ENCODE data around the gene CABLES1. TPM values are rescaled to one million over a fixed set of nuclear protein-coding genes. Genes with fewer than 3 reads are reported as not detected.

CABLES1 gene
- total RNA-seq, 1 donor from 2014 or later: 4.2 TPM

GRCh38 chr18:23115683-23116096 is 19.6 kb upstream of the CABLES1 start:
- TF ChIP-seq CTCF (IDR thresholded peaks at IDR 0.05; ENCODE audit: unreplicated experiment): no peak
- Mint-ChIP-seq H3K4me1 (ENCODE audit: low read depth) (peaks cover 15% of the 10 kb centered on the region), H3K36me3 (ENCODE audit: insufficient read depth) (no peaks in the 10 kb centered on the region), H3K27ac (no peak overlapping the region), H3K9me3 (ENCODE audit: low read depth) (no peaks in the 10 kb centered on the region), H3K4me3 (ENCODE audit: low read depth) (no peak overlapping the region), H3K27me3 (peaks cover 3% of the 10 kb centered on the region)
- DNase-seq (ENCODE audit: low spot score, unreplicated experiment): no peak

GRCh38 chr18:23121133-23121532 is 14.2 kb upstream of the CABLES1 start:
- TF ChIP-seq CTCF (IDR thresholded peaks at IDR 0.05; ENCODE audit: unreplicated experiment): no peak
- DNase-seq (ENCODE audit: low spot score, unreplicated experiment): no peak
- H3K27ac Mint-ChIP-seq: no peak overlapping the region
- no peaks in the 10 kb centered on the region for H3K36me3 Mint-ChIP-seq (ENCODE audit: insufficient read depth)
- H3K4me3 Mint-ChIP-seq (ENCODE audit: low read depth): no peak overlapping the region
- H3K4me1 Mint-ChIP-seq (ENCODE audit: low read depth): no peaks in the 10 kb centered on the region
- H3K9me3 Mint-ChIP-seq (ENCODE audit: low read depth): no peaks in the 10 kb centered on the region
- peaks cover 3% of the 10 kb centered on the region for H3K27me3 Mint-ChIP-seq

GRCh38 chr18:23122334-23123229 is 12.7 kb upstream of the CABLES1 start:
- no peaks in the 10 kb centered on the region for H3K4me1 Mint-ChIP-seq (ENCODE audit: low read depth)
- peaks cover 3% of the 10 kb centered on the region for H3K27me3 Mint-ChIP-seq
- H3K36me3 Mint-ChIP-seq (ENCODE audit: insufficient read depth): no peaks in the 10 kb centered on the region
- no peak for TF ChIP-seq CTCF (IDR thresholded peaks at IDR 0.05; ENCODE audit: unreplicated experiment)
- no peak for DNase-seq (ENCODE audit: low spot score, unreplicated experiment)
- no peak overlapping the region for H3K27ac Mint-ChIP-seq
- H3K4me3 Mint-ChIP-seq (ENCODE audit: low read depth): no peak overlapping the region
- no peaks in the 10 kb centered on the region for H3K9me3 Mint-ChIP-seq (ENCODE audit: low read depth)

GRCh38 chr18:23126376-23127056 is 8.8 kb upstream of the CABLES1 start:
- H3K27ac Mint-ChIP-seq: no peak overlapping the region
- no peak for TF ChIP-seq CTCF (IDR thresholded peaks at IDR 0.05; ENCODE audit: unreplicated experiment)
- no peak for DNase-seq (ENCODE audit: low spot score, unreplicated experiment)
- H3K27me3 Mint-ChIP-seq: no peaks in the 10 kb centered on the region
- no peaks in the 10 kb centered on the region for H3K36me3 Mint-ChIP-seq (ENCODE audit: insufficient read depth)
- no peak overlapping the region for H3K4me3 Mint-ChIP-seq (ENCODE audit: low read depth)
- H3K9me3 Mint-ChIP-seq (ENCODE audit: low read depth): no peaks in the 10 kb centered on the region
- H3K4me1 Mint-ChIP-seq (ENCODE audit: low read depth): no peaks in the 10 kb centered on the region

DNA sequence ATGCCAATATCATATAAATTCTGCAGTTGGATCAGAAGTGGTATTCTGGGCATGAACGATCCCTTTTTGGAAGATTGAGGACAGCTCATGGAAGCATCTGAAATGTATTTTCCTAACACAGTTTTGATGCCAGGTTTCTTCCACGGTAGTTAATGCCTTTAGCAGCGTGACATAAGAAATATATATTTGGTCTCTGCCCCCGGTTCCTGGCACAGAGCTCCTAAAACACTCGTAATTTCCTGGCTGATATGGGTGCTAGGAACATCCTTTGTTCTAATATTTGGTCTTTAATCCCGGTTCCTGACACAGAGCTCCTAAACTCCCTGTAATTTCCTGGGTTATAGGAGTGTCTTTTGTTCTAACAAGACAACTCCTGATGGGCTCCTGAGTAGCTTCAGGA is 8.2 kb upstream of the CABLES1 start:
- no peak overlapping the region for H3K27ac Mint-ChIP-seq

More for the DNA sequence above, 8.2 kb upstream of the CABLES1 start:
- Mint-ChIP-seq H3K27me3 (peaks cover 3% of the 10 kb centered on the region), H3K4me1 (ENCODE audit: low read depth) (peaks cover 2% of the 10 kb centered on the region), H3K9me3 (ENCODE audit: low read depth) (no peaks in the 10 kb centered on the region), H3K4me3 (ENCODE audit: low read depth) (no peak overlapping the region), H3K36me3 (ENCODE audit: insufficient read depth) (no peaks in the 10 kb centered on the region)
- DNase-seq (ENCODE audit: low spot score, unreplicated experiment): no peak
- no peak for TF ChIP-seq CTCF (IDR thresholded peaks at IDR 0.05; ENCODE audit: unreplicated experiment)
